Measurements from ENCODE around the gene B4GALNT3. TPM values are rescaled to one million over a fixed set of nuclear protein-coding genes. Genes with fewer than 3 reads are reported as not detected.

B4GALNT3 gene
- total RNA-seq, 1 donor from 2014 or later = 43.4 TPM

DNA sequence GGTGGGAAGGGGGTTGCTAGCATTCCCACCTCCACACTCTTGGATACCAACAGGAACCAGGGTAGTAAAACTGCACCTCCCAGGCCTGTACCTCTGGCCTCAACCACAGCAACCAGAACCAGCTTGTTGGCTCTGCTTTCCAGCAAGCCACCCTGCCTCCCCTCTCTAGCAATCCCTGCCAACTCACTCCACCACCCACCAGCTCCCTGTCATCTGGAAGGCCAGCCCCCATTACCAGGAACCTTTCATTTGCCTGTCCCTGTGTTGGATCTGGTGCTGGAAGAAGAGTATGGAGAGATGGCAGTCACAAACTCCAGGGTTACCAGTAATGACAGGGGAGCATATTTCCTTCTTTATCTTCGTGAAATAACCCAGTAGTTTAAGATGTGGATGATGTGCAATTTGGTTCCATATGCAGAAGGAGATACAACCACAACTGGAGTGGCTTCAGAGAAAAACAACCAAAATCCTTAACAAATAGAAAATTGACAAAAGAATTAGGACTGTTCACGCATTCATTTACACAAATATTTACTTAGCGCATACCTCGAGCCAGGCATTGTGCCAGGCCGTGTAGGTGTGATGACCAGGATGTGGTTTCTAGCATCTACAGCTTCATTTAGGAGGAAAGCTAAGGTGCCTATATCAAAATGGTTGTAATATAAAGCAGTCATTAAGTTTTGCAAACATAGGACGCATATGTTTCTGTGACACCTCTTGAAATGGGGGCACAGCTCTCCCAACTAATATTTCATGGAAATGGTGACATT, 3.4 kb downstream of the B4GALNT3 start:
- H3K9me3 ChIP-seq (replicated peaks) = no peaks in the 10 kb centered on the region
- H3K4me3 ChIP-seq = peak overlapping the region; percentile 75
- H3K27ac ChIP-seq (replicated peaks) = peak overlapping the region; percentile 91
- TF ChIP-seq, protein P1, sequence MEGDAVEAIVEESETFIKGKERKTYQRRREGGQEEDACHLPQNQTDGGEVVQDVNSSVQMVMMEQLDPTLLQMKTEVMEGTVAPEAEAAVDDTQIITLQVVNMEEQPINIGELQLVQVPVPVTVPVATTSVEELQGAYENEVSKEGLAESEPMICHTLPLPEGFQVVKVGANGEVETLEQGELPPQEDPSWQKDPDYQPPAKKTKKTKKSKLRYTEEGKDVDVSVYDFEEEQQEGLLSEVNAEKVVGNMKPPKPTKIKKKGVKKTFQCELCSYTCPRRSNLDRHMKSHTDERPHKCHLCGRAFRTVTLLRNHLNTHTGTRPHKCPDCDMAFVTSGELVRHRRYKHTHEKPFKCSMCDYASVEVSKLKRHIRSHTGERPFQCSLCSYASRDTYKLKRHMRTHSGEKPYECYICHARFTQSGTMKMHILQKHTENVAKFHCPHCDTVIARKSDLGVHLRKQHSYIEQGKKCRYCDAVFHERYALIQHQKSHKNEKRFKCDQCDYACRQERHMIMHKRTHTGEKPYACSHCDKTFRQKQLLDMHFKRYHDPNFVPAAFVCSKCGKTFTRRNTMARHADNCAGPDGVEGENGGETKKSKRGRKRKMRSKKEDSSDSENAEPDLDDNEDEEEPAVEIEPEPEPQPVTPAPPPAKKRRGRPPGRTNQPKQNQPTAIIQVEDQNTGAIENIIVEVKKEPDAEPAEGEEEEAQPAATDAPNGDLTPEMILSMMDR (IDR thresholded peaks at IDR 0.05; ENCODE audit: borderline replicate concordance) = no peak
- H3K27me3 ChIP-seq (ENCODE audit: low read depth) = peaks cover 50% of the 10 kb centered on the region
- no peak for DNase-seq
- H3K36me3 ChIP-seq = no peaks in the 10 kb centered on the region
- peaks cover 66% of the 10 kb centered on the region for H3K4me1 ChIP-seq
- intact Hi-C loops (cut with micrococcal nuclease) = no loop called here

DNA sequence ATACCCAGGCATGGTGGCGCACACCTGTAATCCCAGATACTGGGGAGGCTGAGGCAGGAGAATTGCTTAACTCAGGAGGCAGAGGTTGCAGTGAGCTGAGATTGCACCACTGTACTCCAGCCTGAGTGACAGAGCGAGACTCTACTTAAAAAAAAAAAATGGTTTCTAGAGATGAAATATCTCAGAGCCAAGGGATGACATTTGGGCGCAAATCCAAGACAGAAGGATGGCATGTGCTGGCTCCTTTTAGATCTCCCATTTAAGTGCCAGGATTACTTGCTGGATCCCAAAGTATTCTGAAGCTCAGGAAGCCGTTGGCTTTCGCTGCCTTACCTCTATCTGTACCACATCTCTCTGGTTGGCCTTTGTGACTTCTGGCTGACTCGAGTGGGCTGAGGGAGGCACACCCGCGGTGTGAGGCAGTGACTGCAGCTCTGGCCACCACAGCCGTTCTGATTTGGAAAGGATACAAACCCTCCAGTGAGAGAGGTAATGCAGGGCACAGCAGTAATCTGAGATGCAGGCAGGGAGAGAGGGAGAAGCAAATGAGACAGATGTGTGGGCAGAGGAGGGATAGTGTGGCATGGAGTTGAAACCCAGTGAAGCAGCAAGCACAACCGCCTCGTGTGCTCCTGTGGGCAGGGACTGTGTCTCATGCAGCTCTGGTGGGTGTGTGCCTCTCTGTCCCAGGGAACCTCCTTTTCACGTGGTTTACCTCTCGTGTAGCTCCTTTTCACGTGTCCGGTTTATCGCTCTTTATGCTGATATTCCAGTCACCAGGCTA, 4.9 kb downstream of the B4GALNT3 start:
- DNase-seq = no peak
- intact Hi-C loops (cut with micrococcal nuclease) = no loop called here
- TF ChIP-seq, protein P1 (IDR thresholded peaks at IDR 0.05; ENCODE audit: borderline replicate concordance) = no peak
- peaks cover 37% of the 10 kb centered on the region for H3K27me3 ChIP-seq (ENCODE audit: low read depth)
- H3K36me3 ChIP-seq = no peaks in the 10 kb centered on the region
- no peaks in the 10 kb centered on the region for H3K9me3 ChIP-seq (replicated peaks)
- peaks cover 75% of the 10 kb centered on the region for H3K4me1 ChIP-seq
- peak overlapping the region; percentile 22 for H3K4me3 ChIP-seq
- H3K27ac ChIP-seq (replicated peaks) = peak overlapping the region; percentile 91

DNA sequence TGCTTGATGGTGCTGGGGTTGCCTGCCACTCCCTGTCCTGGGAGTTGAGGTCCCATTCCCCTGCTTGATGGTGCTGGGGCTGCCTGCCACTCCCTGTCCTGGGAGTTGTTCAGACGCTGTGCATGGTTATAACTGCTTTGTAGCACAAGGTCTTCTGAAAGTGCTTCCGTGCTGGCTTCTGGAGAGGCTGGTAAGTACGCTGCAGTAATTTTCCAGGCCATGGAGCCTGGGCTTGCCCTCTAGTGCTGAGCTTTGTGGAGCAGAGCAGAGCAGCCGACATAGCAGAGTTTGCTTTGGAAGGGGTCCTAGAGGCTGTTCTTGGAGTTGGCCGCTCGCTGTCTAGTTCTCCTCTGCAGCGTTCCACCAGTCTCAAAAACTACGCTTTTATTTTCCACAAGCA, 6.3 kb downstream of the B4GALNT3 start:
- H3K27me3 ChIP-seq (ENCODE audit: low read depth) = peaks cover 26% of the 10 kb centered on the region
- TF ChIP-seq, protein P1 (IDR thresholded peaks at IDR 0.05; ENCODE audit: borderline replicate concordance) = no peak
- H3K4me3 ChIP-seq = peak overlapping the region; percentile 37
- H3K4me1 ChIP-seq = peaks cover 79% of the 10 kb centered on the region
- no peak for DNase-seq
- intact Hi-C loops (cut with micrococcal nuclease) = no loop called here
- H3K27ac ChIP-seq (replicated peaks) = peak overlapping the region; percentile 91
- H3K36me3 ChIP-seq = no peaks in the 10 kb centered on the region
- H3K9me3 ChIP-seq (replicated peaks) = no peaks in the 10 kb centered on the region

- intact Hi-C loops (cut with micrococcal nuclease) = no loop called here
- TF ChIP-seq, protein P1 (IDR thresholded peaks at IDR 0.05; ENCODE audit: borderline replicate concordance) = no peak
- H3K4me3 ChIP-seq = peak overlapping the region; percentile 37
- no peaks in the 10 kb centered on the region for H3K9me3 ChIP-seq (replicated peaks)
- peak overlapping the region; percentile 91 for H3K27ac ChIP-seq (replicated peaks)
- no peaks in the 10 kb centered on the region for H3K36me3 ChIP-seq
- DNase-seq = no peak
- H3K4me1 ChIP-seq = peaks cover 72% of the 10 kb centered on the region
- H3K27me3 ChIP-seq (ENCODE audit: low read depth) = peaks cover 18% of the 10 kb centered on the region
These were observed 7.0 kb downstream of the B4GALNT3 start for GRCh38 chr12:466762-467161.

- DNase-seq = no peak
- Histone ChIP-seq H3K36me3 (no peaks in the 10 kb centered on the region), H3K4me1 (peaks cover 64% of the 10 kb centered on the region), H3K4me3 (no peak overlapping the region), H3K27me3 (ENCODE audit: low read depth) (peaks cover 10% of the 10 kb centered on the region), H3K27ac (replicated peaks) (peak overlapping the region; percentile 91), H3K9me3 (replicated peaks) (no peaks in the 10 kb centered on the region)
- intact Hi-C loops (cut with micrococcal nuclease) = no loop called here
- TF ChIP-seq, protein P1 (IDR thresholded peaks at IDR 0.05; ENCODE audit: borderline replicate concordance) = no peak
These were observed 7.9 kb downstream of the B4GALNT3 start for GRCh38 chr12:467591-467990.
